ENCODE measurements around the gene ATP9B. TPM values are rescaled to one million over a fixed set of nuclear protein-coding genes. Genes with fewer than 3 reads are reported as not detected.

The ATP9B gene
- polyA plus RNA-seq, 3 donors: 7.2 to 20.3 (median 14.0) TPM

DNA sequence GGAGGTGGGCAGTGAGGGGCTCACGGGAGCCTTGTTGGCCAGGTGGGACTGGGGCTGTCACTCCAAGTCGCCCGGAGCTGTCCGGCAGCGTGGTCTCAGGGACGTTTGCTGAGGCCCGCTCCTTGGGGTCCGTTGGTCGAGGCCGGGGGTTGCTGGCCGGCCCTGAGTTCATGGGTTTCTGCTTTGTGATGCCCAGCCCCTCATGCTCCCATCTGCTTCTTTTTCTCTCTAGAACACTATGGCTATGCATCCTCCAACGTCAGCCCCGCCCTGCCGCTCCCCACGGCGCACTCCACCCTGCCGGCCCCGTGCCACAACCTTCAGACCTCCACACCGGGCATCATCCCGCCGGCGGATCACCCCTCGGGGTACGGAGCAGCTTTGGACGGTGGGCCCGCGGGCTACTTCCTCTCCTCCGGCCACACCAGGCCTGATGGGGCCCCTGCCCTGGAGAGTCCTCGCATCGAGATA lies 341.0 kb downstream of the ATP9B start:
- Histone ChIP-seq H3K9me3 (replicated peaks in 1 of 2; ENCODE audit: control insufficient read depth in 1 of 2, insufficient read depth in 1 of 2, low read length in 2 of 2) (peaks cover 0 to 5% of the 10 kb centered on the region in 2 donors), H4K20me1 (ENCODE audit: insufficient read depth, low read length) (peaks cover 59% of the 10 kb centered on the region), H3K4me2 (replicated peaks; ENCODE audit: extremely low read depth, low read length, poor library complexity, severe bottlenecking) (no peak overlapping the region), H3K79me2 (ENCODE audit: insufficient read depth, low read length) (peaks cover 16% of the 10 kb centered on the region), H2AFZ (ENCODE audit: insufficient read depth, low read depth, low read length, poor library complexity, severe bottlenecking) (no peak overlapping the region), H3K27me3 (ENCODE audit: control insufficient read depth in 2 of 2, insufficient read depth in 2 of 2, low read length in 2 of 2) (no peaks in the 10 kb centered on the region), H3K36me3 (replicated peaks in 1 of 2; ENCODE audit: control insufficient read depth in 1 of 2, insufficient read depth in 2 of 2, low read length in 2 of 2) (peaks cover 34 to 48% of the 10 kb centered on the region in 2 donors), H3K4me3 (replicated peaks in 1 of 3; ENCODE audit: low read depth in 2 of 3, low read length in 3 of 3) (no peak overlapping the region), H3K4me1 (ENCODE audit: control insufficient read depth in 1 of 2, insufficient read depth in 2 of 2, low read length in 2 of 2) (peaks cover 17 to 18% of the 10 kb centered on the region in 2 donors), H3K27ac (ENCODE audit: low read depth in 1 of 2, low read length in 2 of 2) (no peak overlapping the region), H3K9ac (ENCODE audit: insufficient read depth, low read length, poor library complexity, severe bottlenecking) (no peak overlapping the region)
- peaks cover 0 to 9% (median 6%) of the 10 kb centered on the region in 7 donors for H3K9me3 Mint-ChIP-seq
- no peak overlapping the region for H3K27ac Mint-ChIP-seq
- no peak overlapping the region for H3K4me3 Mint-ChIP-seq
- intact Hi-C loops (cut with micrococcal nuclease): loop anchor here in 1 of 2 donors (10.0 kb wide), 1 partner anchor 345 kb away; the partner anchor contains the start of gene ATP9B
- DNase-seq: no peak
- H3K4me1 Mint-ChIP-seq: peaks cover 17% of the 10 kb centered on the region
- peaks cover 40 to 56% of the 10 kb centered on the region in 2 donors for H3K36me3 Mint-ChIP-seq
- no peaks in the 10 kb centered on the region for H3K27me3 Mint-ChIP-seq (ENCODE audit: low read depth in 3 of 3)
- TF ChIP-seq, protein P1, sequence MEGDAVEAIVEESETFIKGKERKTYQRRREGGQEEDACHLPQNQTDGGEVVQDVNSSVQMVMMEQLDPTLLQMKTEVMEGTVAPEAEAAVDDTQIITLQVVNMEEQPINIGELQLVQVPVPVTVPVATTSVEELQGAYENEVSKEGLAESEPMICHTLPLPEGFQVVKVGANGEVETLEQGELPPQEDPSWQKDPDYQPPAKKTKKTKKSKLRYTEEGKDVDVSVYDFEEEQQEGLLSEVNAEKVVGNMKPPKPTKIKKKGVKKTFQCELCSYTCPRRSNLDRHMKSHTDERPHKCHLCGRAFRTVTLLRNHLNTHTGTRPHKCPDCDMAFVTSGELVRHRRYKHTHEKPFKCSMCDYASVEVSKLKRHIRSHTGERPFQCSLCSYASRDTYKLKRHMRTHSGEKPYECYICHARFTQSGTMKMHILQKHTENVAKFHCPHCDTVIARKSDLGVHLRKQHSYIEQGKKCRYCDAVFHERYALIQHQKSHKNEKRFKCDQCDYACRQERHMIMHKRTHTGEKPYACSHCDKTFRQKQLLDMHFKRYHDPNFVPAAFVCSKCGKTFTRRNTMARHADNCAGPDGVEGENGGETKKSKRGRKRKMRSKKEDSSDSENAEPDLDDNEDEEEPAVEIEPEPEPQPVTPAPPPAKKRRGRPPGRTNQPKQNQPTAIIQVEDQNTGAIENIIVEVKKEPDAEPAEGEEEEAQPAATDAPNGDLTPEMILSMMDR (IDR thresholded peaks at IDR 0.05): no peak
- 98% methylated on average over 28 of the region's 30 CpGs for WGBS (ENCODE audit: insufficient coverage)

DNA sequence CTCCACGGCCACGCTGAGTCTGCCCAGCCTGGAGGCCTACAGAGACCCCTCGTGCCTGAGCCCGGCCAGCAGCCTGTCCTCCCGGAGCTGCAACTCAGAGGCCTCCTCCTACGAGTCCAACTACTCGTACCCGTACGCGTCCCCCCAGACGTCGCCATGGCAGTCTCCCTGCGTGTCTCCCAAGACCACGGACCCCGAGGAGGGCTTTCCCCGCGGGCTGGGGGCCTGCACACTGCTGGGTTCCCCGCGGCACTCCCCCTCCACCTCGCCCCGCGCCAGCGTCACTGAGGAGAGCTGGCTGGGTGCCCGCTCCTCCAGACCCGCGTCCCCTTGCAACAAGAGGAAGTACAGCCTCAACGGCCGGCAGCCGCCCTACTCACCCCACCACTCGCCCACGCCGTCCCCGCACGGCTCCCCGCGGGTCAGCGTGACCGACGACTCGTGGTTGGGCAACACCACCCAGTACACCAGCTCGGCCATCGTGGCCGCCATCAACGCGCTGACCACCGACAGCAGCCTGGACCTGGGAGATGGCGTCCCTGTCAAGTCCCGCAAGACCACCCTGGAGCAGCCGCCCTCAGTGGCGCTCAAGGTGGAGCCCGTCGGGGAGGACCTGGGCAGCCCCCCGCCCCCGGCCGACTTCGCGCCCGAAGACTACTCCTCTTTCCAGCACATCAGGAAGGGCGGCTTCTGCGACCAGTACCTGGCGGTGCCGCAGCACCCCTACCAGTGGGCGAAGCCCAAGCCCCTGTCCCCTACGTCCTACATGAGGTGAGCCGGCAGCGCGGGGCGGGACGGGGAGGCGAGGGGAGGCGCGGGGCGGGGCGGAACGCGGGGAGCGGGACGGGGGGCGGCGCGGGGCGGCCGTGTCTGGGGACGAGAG lies 341.8 kb downstream of the ATP9B start:
- intact Hi-C loops (cut with micrococcal nuclease): loop anchor here in 1 of 2 donors (10.0 kb wide), 1 partner anchor 346 kb away; the partner anchor contains the start of gene ATP9B
- WGBS (ENCODE audit: insufficient coverage): 93% methylated on average over 75 of the region's 84 CpGs
- peaks cover 45 to 53% of the 10 kb centered on the region in 2 donors for H3K36me3 Mint-ChIP-seq
- no peak overlapping the region for H3K27ac ChIP-seq (ENCODE audit: low read depth in 1 of 2, low read length in 2 of 2)
- no peaks in the 10 kb centered on the region for H3K27me3 ChIP-seq (ENCODE audit: control insufficient read depth in 2 of 2, insufficient read depth in 2 of 2, low read length in 2 of 2)
- no peak overlapping the region for H2AFZ ChIP-seq (ENCODE audit: insufficient read depth, low read depth, low read length, poor library complexity, severe bottlenecking)
- H3K9me3 Mint-ChIP-seq: peaks cover 0 to 9% (median 5%) of the 10 kb centered on the region in 7 donors
- H3K9ac ChIP-seq (ENCODE audit: insufficient read depth, low read length, poor library complexity, severe bottlenecking): no peak overlapping the region
- H3K4me1 ChIP-seq (ENCODE audit: control insufficient read depth in 1 of 2, insufficient read depth in 2 of 2, low read length in 2 of 2): peaks cover 10 to 11% of the 10 kb centered on the region in 2 donors
- peaks cover 0 to 5% of the 10 kb centered on the region in 2 donors for H3K9me3 ChIP-seq (replicated peaks in 1 of 2; ENCODE audit: control insufficient read depth in 1 of 2, insufficient read depth in 1 of 2, low read length in 2 of 2)
- no peak for DNase-seq
- no peak overlapping the region for H3K4me3 ChIP-seq (replicated peaks in 1 of 3; ENCODE audit: low read depth in 2 of 3, low read length in 3 of 3)
- H4K20me1 ChIP-seq (ENCODE audit: insufficient read depth, low read length): peaks cover 64% of the 10 kb centered on the region
- peaks cover 34 to 48% of the 10 kb centered on the region in 2 donors for H3K36me3 ChIP-seq (replicated peaks in 1 of 2; ENCODE audit: control insufficient read depth in 1 of 2, insufficient read depth in 2 of 2, low read length in 2 of 2)
- H3K4me2 ChIP-seq (replicated peaks; ENCODE audit: extremely low read depth, low read length, poor library complexity, severe bottlenecking): no peak overlapping the region
- H3K27me3 Mint-ChIP-seq (ENCODE audit: low read depth in 3 of 3): no peaks in the 10 kb centered on the region
- H3K79me2 ChIP-seq (ENCODE audit: insufficient read depth, low read length): peaks cover 14% of the 10 kb centered on the region
- H3K4me3 Mint-ChIP-seq: no peak overlapping the region
- peaks cover 9% of the 10 kb centered on the region for H3K4me1 Mint-ChIP-seq
- TF ChIP-seq, protein P1 (IDR thresholded peaks at IDR 0.05): no peak
- no peak overlapping the region for H3K27ac Mint-ChIP-seq

Data from CD14-positive monocyte (primary cell).